SH-SY5Y (cell line): ENCODE results near the gene RNF214.

ENCODE experiments used
- GATA2 ChIP-seq: IDR thresholded peaks from 2 replicates; pipeline ENCODE4 v1.6.1; 2011; ENCODE audit warnings: mild to moderate bottlenecking, low read depth, low read length
- GATA3 ChIP-seq: IDR thresholded peaks from 2 replicates; pipeline ENCODE4 v1.6.1; 2011; ENCODE audit warnings: low read depth, mild to moderate bottlenecking, low read length, moderate library complexity

DNA sequence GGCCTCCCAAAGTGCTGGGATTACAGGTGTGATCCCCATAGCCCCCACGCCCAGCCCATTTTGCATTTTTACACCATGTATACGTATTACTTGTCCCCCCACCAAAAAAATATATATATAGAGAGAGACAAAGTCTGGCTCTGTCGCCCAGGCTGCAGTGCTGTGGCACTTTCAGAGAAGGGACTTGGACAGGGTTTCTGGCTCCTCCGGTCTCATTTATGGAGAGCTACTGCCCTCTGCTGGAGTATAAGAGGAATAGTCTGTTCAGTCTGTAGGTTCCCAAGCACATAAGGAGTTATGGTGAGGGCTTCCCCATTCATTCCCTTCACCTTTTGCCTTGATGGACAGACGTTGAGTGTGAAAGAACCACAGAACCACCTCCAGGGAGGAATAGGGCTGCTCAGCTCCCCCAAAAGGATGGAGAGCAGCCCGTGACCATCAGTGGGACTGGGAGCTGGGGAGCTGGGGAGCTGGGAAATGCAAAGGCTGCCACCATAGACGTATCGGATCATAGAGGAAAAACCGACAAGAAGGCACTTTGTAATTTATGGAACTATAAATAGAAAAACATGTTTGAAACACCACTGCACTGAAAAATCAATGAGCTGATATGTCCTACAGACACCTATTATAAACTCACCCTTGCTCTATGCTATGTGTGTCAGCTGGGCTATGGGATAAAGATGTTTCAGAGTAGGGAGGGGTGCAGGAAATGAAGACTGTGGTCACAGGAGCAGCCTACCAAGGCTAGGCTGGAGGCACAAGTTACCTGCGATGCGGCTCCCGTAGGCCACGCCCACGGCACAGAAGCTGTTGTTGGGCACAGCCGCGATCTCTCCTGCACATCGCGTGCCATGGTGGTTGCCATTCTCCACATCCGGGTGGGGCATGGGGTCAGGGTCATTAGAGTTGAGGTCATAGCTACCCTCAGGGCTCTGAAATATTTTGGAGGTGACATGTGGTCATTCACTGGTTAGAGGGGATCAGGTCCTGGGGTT lies 5.8 kb upstream of the RNF214 start:
- no peak for TF ChIP-seq GATA2
- TF ChIP-seq GATA3 = no peak
